ENCODE measurements around the gene CUL2.

DNA sequence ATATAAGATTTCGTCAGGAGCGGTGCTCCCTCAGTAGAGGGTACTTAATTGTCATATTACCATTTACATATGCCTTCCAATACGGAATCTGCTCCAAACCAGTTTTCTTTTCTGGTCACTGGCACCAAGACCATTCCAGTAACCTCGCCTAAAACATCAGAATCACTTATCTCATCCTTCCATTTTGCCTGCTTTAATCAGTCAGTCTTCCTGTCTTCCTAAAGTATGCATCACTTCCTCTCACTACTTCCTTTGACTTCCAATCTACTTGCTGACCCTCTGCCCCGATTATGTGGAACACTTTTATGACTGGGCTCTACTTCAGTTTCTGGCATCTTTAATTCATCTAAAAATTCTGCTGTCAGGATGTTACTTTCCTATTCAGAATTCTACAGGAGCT lies 33.5 kb downstream of the CUL2 start:
- TF ChIP-seq CTCF (IDR thresholded peaks at IDR 0.05) (no peak), POLR2A (IDR thresholded peaks at IDR 0.05) (no peak)
